Glomerular visceral epithelial cell (primary cell): ENCODE measurements around the gene SCGB1C2.
A peak's percentile ranks its signal among the peaks of the same experiment; 100 is the strongest.
"Not testable (repeated sequence)": the region's sequence is repeated elsewhere in the genome, so short reads cannot be mapped to it uniquely, and the experiment has no call there.

Source experiments
- DNase-seq: peaks from one replicate; pipeline ENCODE4 v3.0.0-alpha.2; 2016; ENCODE audit errors: extremely low spot score

Gene SCGB1C2

GRCh38 chr17:137166-137807 is at the start of gene SCGB1C2:
SCGB1C2 (plus strand) TSS chr17:137569; CDS start chr17:137591, 22 bp downstream.
- DNase-seq, result not testable (repeated sequence)

- DNase-seq, result not testable (repeated sequence)
Measured at GRCh38 chr17:113111-113510, 24.3 kb upstream of the SCGB1C2 start.

- DNase-seq, result not testable (repeated sequence)
Measured at GRCh38 chr17:118339-118917, 18.9 kb upstream of the SCGB1C2 start.

GRCh38 chr17:133932-134331 is 3.4 kb upstream of the SCGB1C2 start:
- not testable (repeated sequence) for DNase-seq

GRCh38 chr17:134332-134785 is 3.0 kb upstream of the SCGB1C2 start:
- not testable (repeated sequence) for DNase-seq

GRCh38 chr17:135022-135421 is 2.3 kb upstream of the SCGB1C2 start:
- not testable (repeated sequence) for DNase-seq

GRCh38 chr17:135895-136294 is 1.5 kb upstream of the SCGB1C2 start:
- DNase-seq, result not testable (repeated sequence)

GRCh38 chr17:136531-136930 is 838 bp upstream of the SCGB1C2 start:
- DNase-seq, result not testable (repeated sequence)

- not testable (repeated sequence) for DNase-seq
Measured at GRCh38 chr17:139401-140205, 2.2 kb downstream of the SCGB1C2 start.

- DNase-seq, result peak; percentile 30
Measured at GRCh38 chr17:142102-142661, 4.8 kb downstream of the SCGB1C2 start.

- DNase-seq, result no peak
Measured at GRCh38 chr17:142876-143784, 5.8 kb downstream of the SCGB1C2 start.

- peak; percentile 74 for DNase-seq
Measured at GRCh38 chr17:143785-144281, 6.5 kb downstream of the SCGB1C2 start.

GRCh38 chr17:144936-145670 is 7.7 kb downstream of the SCGB1C2 start:
- no peak for DNase-seq

GRCh38 chr17:145671-146541 is 8.5 kb downstream of the SCGB1C2 start:
- no peak for DNase-seq

- DNase-seq, result no peak
Measured at GRCh38 chr17:146546-146945, 9.2 kb downstream of the SCGB1C2 start.

GRCh38 chr17:146983-147761 is 9.8 kb downstream of the SCGB1C2 start:
- DNase-seq, result no peak

GRCh38 chr17:147796-148740 is 10.7 kb downstream of the SCGB1C2 start:
- no peak for DNase-seq
